ENCODE measurements around the gene NHEJ1.

NHEJ1 gene

DNA sequence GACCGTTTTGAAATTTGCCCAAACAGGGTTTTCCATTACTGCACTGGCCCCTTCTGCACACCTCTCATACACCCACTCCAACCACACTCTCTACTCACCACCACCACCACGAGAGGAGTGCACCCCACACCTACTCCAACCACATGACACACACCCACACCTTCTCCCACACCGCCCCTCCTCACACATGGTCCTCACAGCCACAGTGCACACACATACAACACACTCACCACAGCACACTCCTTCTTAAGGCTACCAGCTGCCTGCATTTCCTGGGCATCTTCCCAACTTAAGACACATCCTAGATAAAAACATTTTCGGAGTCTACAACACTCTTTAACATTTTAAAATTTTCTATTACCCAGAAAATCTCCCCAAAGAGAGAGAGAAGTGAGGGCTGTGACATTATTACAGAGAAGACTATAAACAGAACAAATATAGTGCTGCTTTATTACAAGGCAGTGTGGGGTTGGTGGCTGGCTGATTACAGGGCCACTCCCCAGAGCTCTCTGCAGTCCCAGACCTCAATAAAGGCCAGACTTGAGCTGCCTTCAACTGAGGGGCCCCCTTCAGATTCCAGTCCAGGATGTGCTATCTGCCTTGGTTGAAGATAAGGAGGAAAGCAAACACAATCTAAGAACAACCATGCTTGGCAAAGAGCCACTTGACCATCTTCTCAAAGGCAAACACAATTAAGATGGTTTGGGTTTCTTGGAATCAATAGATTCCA, 36.1 kb downstream of the NHEJ1 start:
- no peak overlapping the region for H3K9ac ChIP-seq
- no peaks in the 10 kb centered on the region for H3K9me3 ChIP-seq (ENCODE audit: control insufficient read depth, low read length)
- H3K27me3 ChIP-seq (ENCODE audit: control insufficient read depth, insufficient read depth, low read length): no peaks in the 10 kb centered on the region
- H3K4me3 ChIP-seq (ENCODE audit: low read depth, low read length): no peak overlapping the region
- peaks cover 3% of the 10 kb centered on the region for H3K79me2 ChIP-seq
- H3K36me3 ChIP-seq (ENCODE audit: control insufficient read depth, insufficient read depth, low read length): no peaks in the 10 kb centered on the region
- TF ChIP-seq, protein P1, sequence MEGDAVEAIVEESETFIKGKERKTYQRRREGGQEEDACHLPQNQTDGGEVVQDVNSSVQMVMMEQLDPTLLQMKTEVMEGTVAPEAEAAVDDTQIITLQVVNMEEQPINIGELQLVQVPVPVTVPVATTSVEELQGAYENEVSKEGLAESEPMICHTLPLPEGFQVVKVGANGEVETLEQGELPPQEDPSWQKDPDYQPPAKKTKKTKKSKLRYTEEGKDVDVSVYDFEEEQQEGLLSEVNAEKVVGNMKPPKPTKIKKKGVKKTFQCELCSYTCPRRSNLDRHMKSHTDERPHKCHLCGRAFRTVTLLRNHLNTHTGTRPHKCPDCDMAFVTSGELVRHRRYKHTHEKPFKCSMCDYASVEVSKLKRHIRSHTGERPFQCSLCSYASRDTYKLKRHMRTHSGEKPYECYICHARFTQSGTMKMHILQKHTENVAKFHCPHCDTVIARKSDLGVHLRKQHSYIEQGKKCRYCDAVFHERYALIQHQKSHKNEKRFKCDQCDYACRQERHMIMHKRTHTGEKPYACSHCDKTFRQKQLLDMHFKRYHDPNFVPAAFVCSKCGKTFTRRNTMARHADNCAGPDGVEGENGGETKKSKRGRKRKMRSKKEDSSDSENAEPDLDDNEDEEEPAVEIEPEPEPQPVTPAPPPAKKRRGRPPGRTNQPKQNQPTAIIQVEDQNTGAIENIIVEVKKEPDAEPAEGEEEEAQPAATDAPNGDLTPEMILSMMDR (IDR thresholded peaks at IDR 0.05): no peak
- H3K4me2 ChIP-seq (ENCODE audit: low read length): no peak overlapping the region
- H3K4me1 ChIP-seq: peaks cover 9% of the 10 kb centered on the region
- H3K27ac ChIP-seq: no peak overlapping the region
- no peak overlapping the region for H2AFZ ChIP-seq

DNA sequence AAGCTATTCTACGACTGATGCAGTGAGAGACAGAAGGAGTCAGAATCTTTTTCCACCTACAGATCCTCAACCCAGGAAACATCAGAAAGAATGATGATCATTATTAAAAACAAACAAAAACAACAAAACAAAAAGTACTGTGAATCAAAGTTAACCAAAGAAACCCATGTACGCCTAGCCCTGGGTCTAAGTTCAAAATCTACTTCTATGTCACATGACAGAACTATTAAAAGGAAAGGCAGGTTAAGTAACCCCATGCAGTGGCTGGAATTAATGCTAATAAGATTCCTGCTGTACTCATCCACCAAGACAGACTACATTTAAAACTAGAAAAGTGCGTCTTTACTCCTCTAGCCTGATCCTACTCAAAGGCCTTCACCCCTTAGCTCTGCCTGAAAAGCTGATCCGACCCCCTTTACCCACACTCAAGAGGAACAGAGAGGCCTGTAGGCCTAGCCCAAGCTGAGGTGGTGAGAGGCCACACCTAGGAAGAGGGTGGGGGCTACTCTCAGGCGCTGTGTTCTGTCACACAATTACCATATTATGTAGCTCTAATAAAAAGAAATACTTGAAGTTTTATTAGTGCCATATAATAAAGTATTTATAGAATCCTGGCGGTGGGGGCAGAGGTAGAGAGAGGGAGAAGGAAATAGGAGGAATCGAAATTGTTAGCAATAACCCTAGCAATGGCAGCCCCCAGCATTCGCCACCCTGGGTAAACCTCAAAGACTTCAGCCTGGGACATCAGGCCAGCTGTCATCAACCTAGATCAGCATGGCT, 37.1 kb downstream of the NHEJ1 start:
- no peak overlapping the region for H3K4me2 ChIP-seq (ENCODE audit: low read length)
- peaks cover 7% of the 10 kb centered on the region for H3K79me2 ChIP-seq
- H3K4me1 ChIP-seq: peaks cover 9% of the 10 kb centered on the region
- H3K9me3 ChIP-seq (ENCODE audit: control insufficient read depth, low read length): no peaks in the 10 kb centered on the region
- no peak overlapping the region for H3K27ac ChIP-seq
- H3K36me3 ChIP-seq (ENCODE audit: control insufficient read depth, insufficient read depth, low read length): no peaks in the 10 kb centered on the region
- no peak overlapping the region for H2AFZ ChIP-seq
- H3K27me3 ChIP-seq (ENCODE audit: control insufficient read depth, insufficient read depth, low read length): no peaks in the 10 kb centered on the region
- no peak overlapping the region for H3K9ac ChIP-seq
- TF ChIP-seq, protein P1 (IDR thresholded peaks at IDR 0.05): no peak
- H3K4me3 ChIP-seq (ENCODE audit: low read depth, low read length): no peak overlapping the region

DNA sequence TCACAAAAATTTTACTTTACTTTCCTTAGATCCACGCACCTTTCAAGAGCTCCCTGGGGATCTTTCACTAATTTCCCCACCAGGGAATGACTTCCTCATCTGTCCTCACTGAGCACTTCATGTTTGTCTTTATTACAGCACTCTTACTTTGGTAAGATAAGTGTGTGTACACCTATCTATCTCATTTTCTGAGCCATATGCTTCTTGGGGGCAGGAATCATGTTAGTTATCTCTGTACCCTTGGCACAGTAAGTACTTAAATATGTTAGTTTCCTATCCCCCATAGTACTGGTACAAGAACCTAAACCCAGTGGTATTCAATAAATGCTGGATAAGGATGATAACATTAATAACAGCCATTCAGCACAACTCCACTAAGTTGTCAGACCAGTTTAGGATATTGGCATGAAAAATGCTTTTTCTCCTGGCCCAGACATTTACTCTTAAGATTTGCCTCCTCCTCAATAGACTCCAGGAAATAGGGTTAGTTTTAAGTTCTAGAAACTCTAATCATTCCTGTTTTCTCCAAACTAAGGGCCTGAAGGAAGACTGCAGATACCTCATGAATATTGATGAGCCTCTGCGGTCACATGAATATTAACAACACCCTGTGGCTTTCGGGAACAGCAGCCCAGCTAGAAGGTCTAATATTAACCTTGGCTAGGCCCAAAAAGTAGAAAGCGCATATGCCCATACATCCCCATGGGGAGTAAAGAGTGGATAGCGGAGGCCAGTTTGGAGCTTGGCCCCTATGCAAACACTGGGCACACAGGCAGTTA, 38.2 kb downstream of the NHEJ1 start:
- peaks cover 7% of the 10 kb centered on the region for H3K4me1 ChIP-seq
- H3K27me3 ChIP-seq (ENCODE audit: control insufficient read depth, insufficient read depth, low read length): no peaks in the 10 kb centered on the region
- H3K9me3 ChIP-seq (ENCODE audit: control insufficient read depth, low read length): no peaks in the 10 kb centered on the region
- H3K4me2 ChIP-seq (ENCODE audit: low read length): no peak overlapping the region
- no peak overlapping the region for H3K27ac ChIP-seq
- H3K36me3 ChIP-seq (ENCODE audit: control insufficient read depth, insufficient read depth, low read length): no peaks in the 10 kb centered on the region
- peaks cover 7% of the 10 kb centered on the region for H3K79me2 ChIP-seq
- H2AFZ ChIP-seq: no peak overlapping the region
- H3K9ac ChIP-seq: no peak overlapping the region
- H3K4me3 ChIP-seq (ENCODE audit: low read depth, low read length): no peak overlapping the region
- TF ChIP-seq, protein P1 (IDR thresholded peaks at IDR 0.05): no peak

DNA sequence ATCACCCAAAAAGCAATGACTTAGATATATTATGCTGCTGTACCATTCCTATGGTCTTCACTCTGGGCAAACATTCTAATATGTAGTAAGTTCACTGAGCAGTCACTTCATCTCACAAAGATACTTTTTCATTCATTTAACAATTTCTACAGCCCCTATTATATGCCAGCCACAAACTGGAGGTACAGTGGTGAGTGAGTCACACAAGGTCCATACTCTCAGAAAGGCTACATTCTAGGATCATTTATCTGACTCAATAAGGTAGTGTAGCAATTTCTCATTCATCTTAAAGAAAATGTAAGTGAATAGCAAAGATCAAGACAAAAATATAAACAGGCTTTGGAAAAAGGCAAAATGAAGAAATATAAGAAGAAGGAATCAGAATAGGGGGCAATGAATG, 40.5 kb downstream of the NHEJ1 start:
- no peak overlapping the region for H2AFZ ChIP-seq
- no peak overlapping the region for H3K4me2 ChIP-seq (ENCODE audit: low read length)
- no peak overlapping the region for H3K27ac ChIP-seq
- H3K4me1 ChIP-seq: peaks cover 7% of the 10 kb centered on the region
- TF ChIP-seq, protein P1 (IDR thresholded peaks at IDR 0.05): no peak
- no peak overlapping the region for H3K4me3 ChIP-seq (ENCODE audit: low read depth, low read length)
- no peaks in the 10 kb centered on the region for H3K9me3 ChIP-seq (ENCODE audit: control insufficient read depth, low read length)
- H3K36me3 ChIP-seq (ENCODE audit: control insufficient read depth, insufficient read depth, low read length): no peaks in the 10 kb centered on the region
- no peak overlapping the region for H3K9ac ChIP-seq
- H3K79me2 ChIP-seq: peaks cover 7% of the 10 kb centered on the region
- no peaks in the 10 kb centered on the region for H3K27me3 ChIP-seq (ENCODE audit: control insufficient read depth, insufficient read depth, low read length)
